CD4-positive, alpha-beta T cell (primary cell): Measurements from ENCODE around the gene MPZL3. TPM values are rescaled to one million over a fixed set of nuclear protein-coding genes. Genes with fewer than 3 reads are reported as not detected.
A peak's percentile ranks its signal among the peaks of the same experiment; 100 is the strongest.

Source experiments
- ATAC-seq: fragments of 200-7000 bp; cut with Tn5 transposase; one replicate; pipeline ENCODE4 v1.10.0; 2022; ENCODE audit warnings: mild to moderate bottlenecking; ENCODE audit not compliant: poor library complexity
- CTCF ChIA-PET: fragments of 350-600 bp; sonication (Branson Sonifier 250); formaldehyde crosslinking; loops from one replicate; lab custom pipeline; 2021; ENCODE audit warnings: antibody characterized with exemption, inconsistent platforms; lab: Charles Lee
- POLR2A ChIA-PET: fragments of 350-600 bp; sonication (Branson Sonifier 250); formaldehyde crosslinking; loops from one replicate; lab custom pipeline; 2021; ENCODE audit warnings: antibody characterized with exemption, inconsistent platforms; lab: Charles Lee
- DNase-seq, 14 experiments: peaks; one replicate each; pipeline ENCODE4 v3.0.0-alpha.2; 2013 to 2020; ENCODE audit warnings: mixed read lengths in 2 of 14
- H3K27ac ChIP-seq, 2 donors: one replicate each; pipeline versions ENCODE4 v1.5.1 to v1.7.0; 2013; ENCODE audit warnings: low read length in 2 of 2, low read depth in 1 of 2, mild to moderate bottlenecking in 1 of 2
- H3K27me3 ChIP-seq, 2 experiments: 1 replicate in 1 of 2; 2 replicates in 1 of 2; pipeline versions ENCODE4 v1.6.1 to v1.7.0; 2013; ENCODE audit warnings: low read length in 2 of 2, control low read depth in 1 of 2, mild to moderate bottlenecking in 1 of 2, moderate library complexity in 1 of 2; ENCODE audit not compliant: insufficient read depth in 2 of 2, control insufficient read depth in 1 of 2
- H3K36me3 ChIP-seq: one replicate; pipeline ENCODE4 v1.6.1; 2013; ENCODE audit warnings: low read length, control low read depth; ENCODE audit not compliant: insufficient read depth
- H3K4me1 ChIP-seq: one replicate; pipeline ENCODE4 v1.6.1; 2013; ENCODE audit warnings: low read length, control low read depth; ENCODE audit not compliant: insufficient read depth
- H3K4me3 ChIP-seq: one replicate; pipeline ENCODE4 v1.5.1; 2013; ENCODE audit warnings: mild to moderate bottlenecking, low read length, moderate library complexity
- H3K9me3 ChIP-seq, 2 experiments: 1 replicate in 1 of 2; 2 replicates in 1 of 2; pipeline versions ENCODE4 v1.6.1 to v1.7.0; 2013; ENCODE audit warnings: low read length in 2 of 2, mild to moderate bottlenecking in 2 of 2, control low read depth in 1 of 2, moderate library complexity in 1 of 2; ENCODE audit not compliant: control insufficient read depth in 1 of 2, insufficient read depth in 1 of 2
- H3K27ac Mint-ChIP-seq: one replicate; pipeline ENCODE4 v1.8.0; 2020; ENCODE audit warnings: mixed read lengths
- H3K27me3 Mint-ChIP-seq: one replicate; pipeline ENCODE4 v1.8.0; 2021; ENCODE audit warnings: mixed read lengths
- H3K36me3 Mint-ChIP-seq: one replicate; pipeline ENCODE4 v1.8.0; 2021; ENCODE audit warnings: low read depth, mixed read lengths
- H3K4me1 Mint-ChIP-seq: one replicate; pipeline ENCODE4 v1.8.0; 2021; ENCODE audit warnings: low read depth, mixed read lengths
- H3K4me3 Mint-ChIP-seq: one replicate; pipeline ENCODE4 v1.8.0; 2020; ENCODE audit warnings: mild to moderate bottlenecking, mixed read lengths
- H3K9me3 Mint-ChIP-seq: one replicate; pipeline ENCODE4 v1.8.0; 2020; ENCODE audit warnings: mixed read lengths
- CTCF ChIP-seq: fragments of 200-600 bp; IDR thresholded peaks from one replicate; pipeline ENCODE4 v1.8.0; 2022; ENCODE audit warnings: antibody characterized with exemption, mild to moderate bottlenecking
- intact Hi-C, 2 experiments: fragments of 100-400 bp; cut with DNase I in 1 of 2; cut with micrococcal nuclease in 1 of 2; formaldehyde crosslinking; loops; one replicate each; pipeline versions ENCODE4 v1.15.1 to v1.9.0; 2023 to 2025; cut with DNase I, micrococcal nuclease
- total RNA-seq, 174 experiments: library from RNA in 2 of 174; stranded (reverse) in 2 of 174; gene quantifications; one replicate each; pipeline ENCODE4 v1.2.3 and lab custom pipeline; 2021 to 2026

MPZL3 gene
- total RNA-seq, 2 experiments from 2014 or later, result 29.0 to 30.2 TPM

GRCh38 chr11:118229274-118229847 lies 22.8 kb downstream of the MPZL3 start:
- H3K27ac Mint-ChIP-seq, result no peak overlapping the region
- no peak for ATAC-seq
- no peak overlapping the region for H3K4me3 ChIP-seq
- intact Hi-C loops, result loop anchor here in 1 of 2 experiments (2.0 kb wide), 1 partner anchor 15 kb away; no protein-coding TSS in a partner anchor
- TF ChIP-seq CTCF, result no peak
- no peaks in the 10 kb centered on the region for H3K27me3 Mint-ChIP-seq
- ChIA-PET CTCF (interaction anchor here (0.8 to 1.9 kb wide), 6 partner anchors 10 to 82 kb away, joined by 3 to 7 read pairs (median 4); no protein-coding TSS in a partner anchor), POLR2A (interaction anchor here (0.9 to 2.3 kb wide), 9 partner anchors 8 to 114 kb away, joined by 3 to 15 read pairs (median 4); partner anchors contain the start of genes CD3G and MPZL3)
- H3K9me3 Mint-ChIP-seq, result no peaks in the 10 kb centered on the region
- peaks cover 5% of the 10 kb centered on the region for H3K36me3 Mint-ChIP-seq
- H3K27me3 ChIP-seq, result no peaks in the 10 kb centered on the region
- DNase-seq, result no peak
- peak overlapping the region; percentile 79 for H3K4me3 Mint-ChIP-seq
- peaks cover 38% of the 10 kb centered on the region for H3K36me3 ChIP-seq
- peak overlapping the region; percentile 31 to 56 for H3K27ac ChIP-seq
- no peaks in the 10 kb centered on the region for H3K9me3 ChIP-seq
- peaks cover 23% of the 10 kb centered on the region for H3K4me1 Mint-ChIP-seq
- peaks cover 60% of the 10 kb centered on the region for H3K4me1 ChIP-seq

GRCh38 chr11:118227865-118228785 lies 24.0 kb downstream of the MPZL3 start:
- DNase-seq, result peak in 4 of 14 experiments; percentile 35 to 79 (median 70)
- Histone ChIP-seq H3K36me3 (peaks cover 27% of the 10 kb centered on the region), H3K4me3 (no peak overlapping the region), H3K9me3 (no peaks in the 10 kb centered on the region), H3K4me1 (peaks cover 60% of the 10 kb centered on the region), H3K27me3 (no peaks in the 10 kb centered on the region), H3K27ac (peak overlapping the region; percentile 54 to 68)
- CTCF ChIA-PET, result interaction anchor here (1.0 kb wide), 1 partner anchor 11 kb away, joined by 3 read pairs; no protein-coding TSS in a partner anchor
- POLR2A ChIA-PET, result interaction anchor here (3.9 to 4.2 kb wide), 2 partner anchors 14 to 23 kb away, joined by 49 to 78 read pairs; partner anchors contain the start of gene MPZL3
- intact Hi-C loops, result loop anchor here (2.0 kb wide), 2 partner anchors 13 to 19 kb away; no protein-coding TSS in a partner anchor
- TF ChIP-seq CTCF, result no peak
- peak overlapping the region; percentile 76 for H3K4me3 Mint-ChIP-seq
- H3K27ac Mint-ChIP-seq, result no peak overlapping the region
- peaks cover 33% of the 10 kb centered on the region for H3K4me1 Mint-ChIP-seq
- H3K36me3 Mint-ChIP-seq, result peaks cover 13% of the 10 kb centered on the region
- H3K9me3 Mint-ChIP-seq, result no peaks in the 10 kb centered on the region
- peak; percentile 13 for ATAC-seq
- H3K27me3 Mint-ChIP-seq, result no peaks in the 10 kb centered on the region

- Histone ChIP-seq H3K4me1 (peaks cover 72% of the 10 kb centered on the region), H3K4me3 (no peak overlapping the region), H3K9me3 (no peaks in the 10 kb centered on the region), H3K36me3 (peaks cover 17% of the 10 kb centered on the region), H3K27me3 (no peaks in the 10 kb centered on the region), H3K27ac (peak overlapping the region; percentile 47 to 68)
- intact Hi-C loops, result loop anchor here in 1 of 2 experiments (2.0 kb wide), 1 partner anchor 20 kb away; no protein-coding TSS in a partner anchor
- ATAC-seq, result no peak
- TF ChIP-seq CTCF, result no peak
- Mint-ChIP-seq H3K27me3 (no peaks in the 10 kb centered on the region), H3K4me1 (peaks cover 38% of the 10 kb centered on the region), H3K9me3 (no peaks in the 10 kb centered on the region), H3K27ac (no peak overlapping the region), H3K36me3 (peaks cover 13% of the 10 kb centered on the region), H3K4me3 (peak overlapping the region; percentile 73)
- CTCF ChIA-PET, result interaction anchor here (0.8 to 2.2 kb wide), 6 partner anchors 10 to 119 kb away, joined by 3 to 7 read pairs (median 3); no protein-coding TSS in a partner anchor
- peak in 3 of 14 experiments; percentile 33 to 75 (median 38) for DNase-seq
- POLR2A ChIA-PET, result interaction anchor here (0.8 to 4.2 kb wide), 13 partner anchors 8 to 113 kb away, joined by 3 to 78 read pairs (median 7); partner anchors contain the start of genes CD3E and MPZL3
Measured at GRCh38 chr11:118226781-118227180, 25.4 kb downstream of the MPZL3 start.
